Gastrocnemius medialis (tissue), 4 donors: ENCODE results near the gene DNM3. TPM values are rescaled to one million over a fixed set of nuclear protein-coding genes. Genes with fewer than 3 reads are reported as not detected.

Source experiments
- ATAC-seq, 2 donors: fragments of 150-250 bp; one replicate each; pipeline ENCODE4 v1.9.1; 2016
- DNase-seq, 2 donors: peaks; one replicate each; pipeline ENCODE4 v3.0.0-alpha.2; 2019
- H3K27ac ChIP-seq, 4 donors: fragments of 200-600 bp; sonication (generic); 1 replicate in 1 of 4; 2 replicates in 3 of 4; pipeline ENCODE4 v1.5.1; 2016 to 2018; ENCODE audit warnings: mild to moderate bottlenecking in 2 of 4, moderate library complexity in 1 of 4
- H3K27me3 ChIP-seq, 3 donors: fragments of 200-600 bp; sonication (generic) in 2 of 3; 1 replicate in 1 of 3; 2 replicates in 2 of 3; pipeline versions ENCODE4 v1.5.1 to v1.6.0; 2016 to 2019; ENCODE audit warnings: mild to moderate bottlenecking in 1 of 3, moderate library complexity in 1 of 3
- H3K36me3 ChIP-seq, 2 donors: fragments of 200-600 bp; sonication (generic) in 1 of 2; one replicate each; pipeline ENCODE4 v1.5.1; 2017 to 2018
- H3K4me1 ChIP-seq, 2 donors: fragments of 200-600 bp; sonication (generic) in 1 of 2; one replicate each; pipeline ENCODE4 v1.5.1; 2016 to 2017; ENCODE audit warnings: mild to moderate bottlenecking in 2 of 2
- H3K4me3 ChIP-seq, 4 donors: fragments of 200-600 bp; sonication (generic) in 3 of 4; 1 replicate in 1 of 4; 2 replicates in 3 of 4; pipeline ENCODE4 v1.5.1; 2016 to 2019; ENCODE audit warnings: mild to moderate bottlenecking in 2 of 4
- H3K9me3 ChIP-seq, 3 donors: fragments of 200-600 bp; sonication (generic) in 2 of 3; 1 replicate in 1 of 3; 2 replicates in 2 of 3; pipeline ENCODE4 v1.5.1; 2016 to 2019
- CTCF ChIP-seq, 5 experiments: fragments of 450-650 bp in 3 of 5; fragments of 200-600 bp in 2 of 5; sonication (generic) in 2 of 5; IDR thresholded peaks in 4 of 5; conservative IDR thresholded peaks in 1 of 5; 1 replicate in 4 of 5; 2 replicates in 1 of 5; pipeline ENCODE4 v1.5.1; 2016 to 2019; ENCODE audit warnings: antibody characterized with exemption in 5 of 5, mild to moderate bottlenecking in 3 of 5, moderate library complexity in 3 of 5
- POLR2A ChIP-seq, 2 donors: fragments of 450-650 bp; IDR thresholded peaks; one replicate each; pipeline ENCODE4 v1.6.1; 2017; ENCODE audit warnings: antibody characterized with exemption in 2 of 2, mild to moderate bottlenecking in 2 of 2, moderate library complexity in 2 of 2
- in situ Hi-C, 4 donors: fragments of 200-750 bp; cut with MboI; loops; one replicate each; pipeline versions ENCODE4 v1.15.0 to v1.8.0; 2017; ENCODE audit warnings: low sequenced_read_pairs in 4 of 4
- intact Hi-C: fragments of 100-400 bp; cut with DNase I; formaldehyde crosslinking; loops from one replicate; pipeline ENCODE4 v1.15.1; 2023; ENCODE audit warnings: low total_unique reads
- total RNA-seq, 4 donors: library from RNA; depleted of rRNA; stranded (reverse); fragments of >200 nt; gene quantifications; one replicate each; pipeline versions ENCODE4 v1.1.0 to v1.2.3, GENCODE V29; 2016

DNM3 gene
- total RNA-seq, 4 donors from 2014 or later = 0.35 to 1.6 (median 1.1) TPM

- intact Hi-C loops (no loop called here), in situ Hi-C loops (no loop called here)
- TF ChIP-seq CTCF (IDR thresholded peaks at IDR 0.05 in 4 of 5, conservative IDR thresholded peaks at IDR 0.05 in 1 of 5) (no peak), POLR2A (IDR thresholded peaks at IDR 0.05) (no peak)
- H3K27ac ChIP-seq = no peak overlapping the region
- no peaks in the 10 kb centered on the region for H3K27me3 ChIP-seq
- no peak for ATAC-seq
- no peaks in the 10 kb centered on the region for H3K36me3 ChIP-seq
- H3K4me3 ChIP-seq = no peak overlapping the region
- DNase-seq = no peak
- no peaks in the 10 kb centered on the region for H3K9me3 ChIP-seq
- no peaks in the 10 kb centered on the region for H3K4me1 ChIP-seq
Observed at GRCh38 chr1:172176206-172176605, 334.9 kb downstream of the DNM3 start.

GRCh38 chr1:172177849-172178248 is 336.6 kb downstream of the DNM3 start:
- Histone ChIP-seq H3K4me1 (peaks cover 5 to 6% of the 10 kb centered on the region in 2 donors), H3K27me3 (no peaks in the 10 kb centered on the region), H3K9me3 (no peaks in the 10 kb centered on the region), H3K36me3 (no peaks in the 10 kb centered on the region), H3K27ac (no peak overlapping the region), H3K4me3 (no peak overlapping the region)
- in situ Hi-C loops (no loop called here), intact Hi-C loops (no loop called here)
- ATAC-seq = no peak
- TF ChIP-seq POLR2A (IDR thresholded peaks at IDR 0.05) (no peak), CTCF (IDR thresholded peaks at IDR 0.05 in 4 of 5, conservative IDR thresholded peaks at IDR 0.05 in 1 of 5) (no peak)
- no peak for DNase-seq

GRCh38 chr1:172178886-172179285 is 337.6 kb downstream of the DNM3 start:
- Histone ChIP-seq H3K36me3 (no peaks in the 10 kb centered on the region), H3K4me1 (peaks cover 5 to 6% of the 10 kb centered on the region in 2 donors), H3K27ac (no peak overlapping the region), H3K27me3 (no peaks in the 10 kb centered on the region), H3K9me3 (no peaks in the 10 kb centered on the region), H3K4me3 (no peak overlapping the region)
- in situ Hi-C loops = no loop called here
- ATAC-seq = no peak
- intact Hi-C loops = no loop called here
- no peak for DNase-seq
- no peak for TF ChIP-seq CTCF (IDR thresholded peaks at IDR 0.05 in 4 of 5, conservative IDR thresholded peaks at IDR 0.05 in 1 of 5)
- TF ChIP-seq POLR2A (IDR thresholded peaks at IDR 0.05) = no peak

GRCh38 chr1:172179918-172180317 is 338.6 kb downstream of the DNM3 start:
- Histone ChIP-seq H3K4me1 (peaks cover 5 to 6% of the 10 kb centered on the region in 2 donors), H3K27me3 (no peaks in the 10 kb centered on the region), H3K36me3 (no peaks in the 10 kb centered on the region), H3K27ac (peak overlapping the region in 1 of 4 donors; percentile 76), H3K9me3 (no peaks in the 10 kb centered on the region), H3K4me3 (no peak overlapping the region)
- TF ChIP-seq POLR2A (IDR thresholded peaks at IDR 0.05) (no peak), CTCF (IDR thresholded peaks at IDR 0.05 in 4 of 5, conservative IDR thresholded peaks at IDR 0.05 in 1 of 5) (no peak)
- DNase-seq (no peak), ATAC-seq (no peak)
- intact Hi-C loops = no loop called here
- in situ Hi-C loops = no loop called here
